Left ventricle myocardium superior (tissue), 1 donor: ENCODE measurements around the gene RNPEP. TPM values are rescaled to one million over a fixed set of nuclear protein-coding genes. Genes with fewer than 3 reads are reported as not detected.
"Not testable (repeated sequence)": the region's sequence is repeated elsewhere in the genome, so short reads cannot be mapped to it uniquely, and the experiment has no call there.

Experiments used
- ATAC-seq: fragments of 200-7000 bp; cut with Tn5 transposase; one replicate; pipeline ENCODE4 v1.9.1; 2020; ENCODE audit warnings: mild to moderate bottlenecking, moderate library complexity
- DNase-seq: peaks from one replicate; pipeline ENCODE4 v3.0.0-alpha.2; 2020
- intact Hi-C: fragments of 100-400 bp; cut with micrococcal nuclease; formaldehyde crosslinking; loops from one replicate; pipeline ENCODE4 v1.11.0; 2022
- long read RNA-seq: library from polyadenylated mRNA; unstranded; transcript quantifications from one replicate; pipeline ENCODE4 v2.0.0, GENCODE V29; 2021
- total RNA-seq: library from RNA; stranded (reverse); fragmentation: NEBNext Ultra II Directional; extraction: Animal tissue kit (Norgen Biotek cat#: 25700); gene quantifications from one replicate; pipeline ENCODE4 v1.2.1, GENCODE V29; 2021
- donor health status: DM: no; HTN: yes; CAD: no; lungs with severe emphysema.

The RNPEP gene
- total RNA-seq: 11.6 TPM
- long read RNA-seq, transcript RNPEP-201 (11 exons, 2,427 nt): major isoform, 26 of 36 reads
- long read RNA-seq, partial matches to known transcripts: 4 of 36 reads
- long read RNA-seq, other reads (novel, unspliced or antisense): 6 of 36 reads

- ATAC-seq (peak; percentile 90), DNase-seq (peak; percentile 82)
- intact Hi-C loops: no loop called here
Observed at GRCh38 chr1:201982623-201983379, at the start of gene RNPEP. Gene RNPEP (plus strand): TSS chr1:201982648. CDS start chr1:201982667, 19 bp downstream.

- DNase-seq (no peak), ATAC-seq (no peak)
- intact Hi-C loops: no loop called here
Observed at GRCh38 chr1:201933840-201934430, 48.5 kb upstream of the RNPEP start.

- ATAC-seq: no peak
- no peak for DNase-seq
- intact Hi-C loops: no loop called here
Observed at GRCh38 chr1:201937624-201938213, 44.7 kb upstream of the RNPEP start.

- intact Hi-C loops: no loop called here
- peak; percentile 74 for ATAC-seq
- DNase-seq: no peak
Observed at GRCh38 chr1:201938440-201939035, 43.9 kb upstream of the RNPEP start.

- DNase-seq: no peak
- intact Hi-C loops: no loop called here
- no peak for ATAC-seq
Observed at GRCh38 chr1:201939148-201939547, 43.3 kb upstream of the RNPEP start.

GRCh38 chr1:201939574-201939973, 42.9 kb upstream of the RNPEP start:
- DNase-seq (no peak), ATAC-seq (no peak)
- intact Hi-C loops: no loop called here

- intact Hi-C loops, DNase-seq, ATAC-seq: not testable (repeated sequence)
Observed at GRCh38 chr1:201940316-201940715, 42.1 kb upstream of the RNPEP start.

GRCh38 chr1:201941420-201942128, 40.9 kb upstream of the RNPEP start:
- intact Hi-C loops: no loop called here
- DNase-seq: no peak
- no peak for ATAC-seq

GRCh38 chr1:201942129-201942495, 40.3 kb upstream of the RNPEP start:
- ATAC-seq: no peak
- DNase-seq: no peak
- intact Hi-C loops: no loop called here

- ATAC-seq (no peak), DNase-seq (no peak)
- intact Hi-C loops: no loop called here
Observed at GRCh38 chr1:201944002-201944401, 38.4 kb upstream of the RNPEP start.

- no peak for ATAC-seq
Observed at GRCh38 chr1:201944639-201945038, 37.8 kb upstream of the RNPEP start.

GRCh38 chr1:201945157-201945556, 37.3 kb upstream of the RNPEP start:
- ATAC-seq: peak; percentile 9
- intact Hi-C loops: no loop called here

More at GRCh38 chr1:201944639-201945038, 37.8 kb upstream of the RNPEP start:
- DNase-seq: no peak
- intact Hi-C loops: no loop called here

GRCh38 chr1:201945863-201946223, 36.6 kb upstream of the RNPEP start:
- ATAC-seq (peak; percentile 23), DNase-seq (no peak)
- intact Hi-C loops: no loop called here

More at GRCh38 chr1:201945157-201945556, 37.3 kb upstream of the RNPEP start:
- no peak for DNase-seq

- intact Hi-C loops: no loop called here
- peak; percentile 84 for DNase-seq
- peak; percentile 96 for ATAC-seq
Observed at GRCh38 chr1:201946224-201946908, 36.1 kb upstream of the RNPEP start, which contains the start of gene LMOD1. Gene LMOD1 (minus strand): TSS chr1:201946548. CDS start chr1:201946340, 208 bp downstream.

- intact Hi-C loops: no loop called here
- no peak for DNase-seq
- no peak for ATAC-seq
Observed at GRCh38 chr1:201947697-201948008, 34.8 kb upstream of the RNPEP start.

- intact Hi-C loops: no loop called here
- no peak for DNase-seq
- ATAC-seq: no peak
Observed at GRCh38 chr1:201949491-201949890, 33.0 kb upstream of the RNPEP start.

GRCh38 chr1:201954263-201955008, 28.0 kb upstream of the RNPEP start:
- intact Hi-C loops: no loop called here
- ATAC-seq (peak; percentile 1), DNase-seq (no peak)
